SK-N-SH (cell line): ENCODE measurements around the gene PHIP.

Experiments used
- EZH2phosphoT487 ChIP-seq: fragments of 200-600 bp; sonication (generic); IDR thresholded peaks from 2 replicates; pipeline ENCODE4 v1.6.1; 2017; ENCODE audit warnings: low read depth, mixed run types, mild to moderate bottlenecking, antibody characterized with exemption, moderate library complexity, borderline replicate concordance
- FOXM1 ChIP-seq: IDR thresholded peaks from 2 replicates; pipeline ENCODE4 v1.4.0; 2012; ENCODE audit warnings: low read depth, mild to moderate bottlenecking
- JUND ChIP-seq: IDR thresholded peaks from 2 replicates; pipeline ENCODE4 v1.4.0; 2012
- MXI1 ChIP-seq: IDR thresholded peaks from 2 replicates; pipeline ENCODE4 v1.6.1; 2012; ENCODE audit warnings: mild to moderate bottlenecking, low read depth, low read length, improper control_type of control experiment
- POLR2AphosphoS5 ChIP-seq: IDR thresholded peaks from 2 replicates; pipeline ENCODE4 v1.6.1; 2012; ENCODE audit warnings: low read depth, low read length
- RCOR1 ChIP-seq: fragments of 150-350 bp; IDR thresholded peaks from 2 replicates; pipeline ENCODE4 v1.6.1; 2017; ENCODE audit warnings: antibody characterized with exemption, low read length
- RFX5 ChIP-seq: IDR thresholded peaks from 2 replicates; pipeline ENCODE4 v1.6.1; 2012; ENCODE audit warnings: mild to moderate bottlenecking, improper control_type of control experiment, low read length
- TCF12 ChIP-seq: IDR thresholded peaks from 2 replicates; pipeline ENCODE4 v1.4.0; 2012
- TEAD4 ChIP-seq: IDR thresholded peaks from 2 replicates; pipeline ENCODE4 v1.4.0; 2012; ENCODE audit warnings: mild to moderate bottlenecking, borderline replicate concordance; ENCODE audit not compliant: insufficient read depth
- YY1 ChIP-seq: IDR thresholded peaks from 2 replicates; pipeline ENCODE4 v1.4.0; 2012; ENCODE audit warnings: low read depth, mild to moderate bottlenecking
- TF ChIP-seq, protein P1 (sequence below): fragments of 200-600 bp; sonication (generic); IDR thresholded peaks from 2 replicates; pipeline ENCODE4 v1.6.1; 2017; ENCODE audit warnings: antibody characterized with exemption, mild to moderate bottlenecking, moderate library complexity
- TF ChIP-seq, protein P2 (sequence below): IDR thresholded peaks from 2 replicates; pipeline ENCODE4 v1.6.1; 2012; ENCODE audit warnings: mild to moderate bottlenecking, low read depth, low read length, moderate library complexity
- TF ChIP-seq, protein P3 (sequence below): IDR thresholded peaks from 2 replicates; pipeline ENCODE4 v1.4.0; 2012; ENCODE audit warnings: low read depth, borderline replicate concordance

DNA sequence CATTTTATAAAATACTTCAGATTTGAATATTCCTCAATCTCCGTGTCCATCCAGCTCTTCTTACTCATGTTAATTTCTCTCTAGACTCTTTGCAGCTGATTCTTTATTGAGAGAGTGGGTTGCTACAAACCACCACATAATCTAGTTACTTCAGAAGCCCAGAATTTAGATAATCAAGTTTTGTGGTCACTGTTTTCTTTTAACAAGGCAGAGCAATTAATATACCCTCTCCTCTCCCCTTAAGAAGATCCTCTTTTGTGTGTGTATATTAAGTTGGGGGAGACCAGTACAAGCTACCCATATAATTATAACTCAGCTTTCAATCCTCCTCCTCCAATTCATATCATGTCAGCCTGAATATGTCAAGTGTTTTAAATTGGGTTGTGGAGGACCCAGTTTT lies 115.6 kb downstream of the PHIP start:
- no peak for TF ChIP-seq TEAD4
- TF ChIP-seq, protein P1, sequence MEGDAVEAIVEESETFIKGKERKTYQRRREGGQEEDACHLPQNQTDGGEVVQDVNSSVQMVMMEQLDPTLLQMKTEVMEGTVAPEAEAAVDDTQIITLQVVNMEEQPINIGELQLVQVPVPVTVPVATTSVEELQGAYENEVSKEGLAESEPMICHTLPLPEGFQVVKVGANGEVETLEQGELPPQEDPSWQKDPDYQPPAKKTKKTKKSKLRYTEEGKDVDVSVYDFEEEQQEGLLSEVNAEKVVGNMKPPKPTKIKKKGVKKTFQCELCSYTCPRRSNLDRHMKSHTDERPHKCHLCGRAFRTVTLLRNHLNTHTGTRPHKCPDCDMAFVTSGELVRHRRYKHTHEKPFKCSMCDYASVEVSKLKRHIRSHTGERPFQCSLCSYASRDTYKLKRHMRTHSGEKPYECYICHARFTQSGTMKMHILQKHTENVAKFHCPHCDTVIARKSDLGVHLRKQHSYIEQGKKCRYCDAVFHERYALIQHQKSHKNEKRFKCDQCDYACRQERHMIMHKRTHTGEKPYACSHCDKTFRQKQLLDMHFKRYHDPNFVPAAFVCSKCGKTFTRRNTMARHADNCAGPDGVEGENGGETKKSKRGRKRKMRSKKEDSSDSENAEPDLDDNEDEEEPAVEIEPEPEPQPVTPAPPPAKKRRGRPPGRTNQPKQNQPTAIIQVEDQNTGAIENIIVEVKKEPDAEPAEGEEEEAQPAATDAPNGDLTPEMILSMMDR: no peak
- no peak for TF ChIP-seq EZH2phosphoT487
- TF ChIP-seq, protein P2, sequence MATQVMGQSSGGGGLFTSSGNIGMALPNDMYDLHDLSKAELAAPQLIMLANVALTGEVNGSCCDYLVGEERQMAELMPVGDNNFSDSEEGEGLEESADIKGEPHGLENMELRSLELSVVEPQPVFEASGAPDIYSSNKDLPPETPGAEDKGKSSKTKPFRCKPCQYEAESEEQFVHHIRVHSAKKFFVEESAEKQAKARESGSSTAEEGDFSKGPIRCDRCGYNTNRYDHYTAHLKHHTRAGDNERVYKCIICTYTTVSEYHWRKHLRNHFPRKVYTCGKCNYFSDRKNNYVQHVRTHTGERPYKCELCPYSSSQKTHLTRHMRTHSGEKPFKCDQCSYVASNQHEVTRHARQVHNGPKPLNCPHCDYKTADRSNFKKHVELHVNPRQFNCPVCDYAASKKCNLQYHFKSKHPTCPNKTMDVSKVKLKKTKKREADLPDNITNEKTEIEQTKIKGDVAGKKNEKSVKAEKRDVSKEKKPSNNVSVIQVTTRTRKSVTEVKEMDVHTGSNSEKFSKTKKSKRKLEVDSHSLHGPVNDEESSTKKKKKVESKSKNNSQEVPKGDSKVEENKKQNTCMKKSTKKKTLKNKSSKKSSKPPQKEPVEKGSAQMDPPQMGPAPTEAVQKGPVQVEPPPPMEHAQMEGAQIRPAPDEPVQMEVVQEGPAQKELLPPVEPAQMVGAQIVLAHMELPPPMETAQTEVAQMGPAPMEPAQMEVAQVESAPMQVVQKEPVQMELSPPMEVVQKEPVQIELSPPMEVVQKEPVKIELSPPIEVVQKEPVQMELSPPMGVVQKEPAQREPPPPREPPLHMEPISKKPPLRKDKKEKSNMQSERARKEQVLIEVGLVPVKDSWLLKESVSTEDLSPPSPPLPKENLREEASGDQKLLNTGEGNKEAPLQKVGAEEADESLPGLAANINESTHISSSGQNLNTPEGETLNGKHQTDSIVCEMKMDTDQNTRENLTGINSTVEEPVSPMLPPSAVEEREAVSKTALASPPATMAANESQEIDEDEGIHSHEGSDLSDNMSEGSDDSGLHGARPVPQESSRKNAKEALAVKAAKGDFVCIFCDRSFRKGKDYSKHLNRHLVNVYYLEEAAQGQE: no peak
- TF ChIP-seq YY1: no peak
- no peak for TF ChIP-seq POLR2AphosphoS5
- no peak for TF ChIP-seq JUND
- TF ChIP-seq, protein P3, sequence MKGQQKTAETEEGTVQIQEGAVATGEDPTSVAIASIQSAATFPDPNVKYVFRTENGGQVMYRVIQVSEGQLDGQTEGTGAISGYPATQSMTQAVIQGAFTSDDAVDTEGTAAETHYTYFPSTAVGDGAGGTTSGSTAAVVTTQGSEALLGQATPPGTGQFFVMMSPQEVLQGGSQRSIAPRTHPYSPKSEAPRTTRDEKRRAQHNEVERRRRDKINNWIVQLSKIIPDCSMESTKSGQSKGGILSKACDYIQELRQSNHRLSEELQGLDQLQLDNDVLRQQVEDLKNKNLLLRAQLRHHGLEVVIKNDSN: no peak
- TF ChIP-seq RFX5: no peak
- TF ChIP-seq RCOR1: no peak
- TF ChIP-seq MXI1: no peak
- TF ChIP-seq FOXM1: no peak
- TF ChIP-seq TCF12: no peak
